ENCODE measurements around the gene SKOR2. TPM values are rescaled to one million over a fixed set of nuclear protein-coding genes. Genes with fewer than 3 reads are reported as not detected.

SKOR2 gene
- total and polyA plus RNA-seq, 9 of the 15 experiments (the other 6 are each of a cell fraction or from before 2014, with no cell fraction given): not detected

GRCh38 chr18:47184419-47185050, 66.9 kb downstream of the SKOR2 start (continued):
- TF ChIP-seq, protein P1, sequence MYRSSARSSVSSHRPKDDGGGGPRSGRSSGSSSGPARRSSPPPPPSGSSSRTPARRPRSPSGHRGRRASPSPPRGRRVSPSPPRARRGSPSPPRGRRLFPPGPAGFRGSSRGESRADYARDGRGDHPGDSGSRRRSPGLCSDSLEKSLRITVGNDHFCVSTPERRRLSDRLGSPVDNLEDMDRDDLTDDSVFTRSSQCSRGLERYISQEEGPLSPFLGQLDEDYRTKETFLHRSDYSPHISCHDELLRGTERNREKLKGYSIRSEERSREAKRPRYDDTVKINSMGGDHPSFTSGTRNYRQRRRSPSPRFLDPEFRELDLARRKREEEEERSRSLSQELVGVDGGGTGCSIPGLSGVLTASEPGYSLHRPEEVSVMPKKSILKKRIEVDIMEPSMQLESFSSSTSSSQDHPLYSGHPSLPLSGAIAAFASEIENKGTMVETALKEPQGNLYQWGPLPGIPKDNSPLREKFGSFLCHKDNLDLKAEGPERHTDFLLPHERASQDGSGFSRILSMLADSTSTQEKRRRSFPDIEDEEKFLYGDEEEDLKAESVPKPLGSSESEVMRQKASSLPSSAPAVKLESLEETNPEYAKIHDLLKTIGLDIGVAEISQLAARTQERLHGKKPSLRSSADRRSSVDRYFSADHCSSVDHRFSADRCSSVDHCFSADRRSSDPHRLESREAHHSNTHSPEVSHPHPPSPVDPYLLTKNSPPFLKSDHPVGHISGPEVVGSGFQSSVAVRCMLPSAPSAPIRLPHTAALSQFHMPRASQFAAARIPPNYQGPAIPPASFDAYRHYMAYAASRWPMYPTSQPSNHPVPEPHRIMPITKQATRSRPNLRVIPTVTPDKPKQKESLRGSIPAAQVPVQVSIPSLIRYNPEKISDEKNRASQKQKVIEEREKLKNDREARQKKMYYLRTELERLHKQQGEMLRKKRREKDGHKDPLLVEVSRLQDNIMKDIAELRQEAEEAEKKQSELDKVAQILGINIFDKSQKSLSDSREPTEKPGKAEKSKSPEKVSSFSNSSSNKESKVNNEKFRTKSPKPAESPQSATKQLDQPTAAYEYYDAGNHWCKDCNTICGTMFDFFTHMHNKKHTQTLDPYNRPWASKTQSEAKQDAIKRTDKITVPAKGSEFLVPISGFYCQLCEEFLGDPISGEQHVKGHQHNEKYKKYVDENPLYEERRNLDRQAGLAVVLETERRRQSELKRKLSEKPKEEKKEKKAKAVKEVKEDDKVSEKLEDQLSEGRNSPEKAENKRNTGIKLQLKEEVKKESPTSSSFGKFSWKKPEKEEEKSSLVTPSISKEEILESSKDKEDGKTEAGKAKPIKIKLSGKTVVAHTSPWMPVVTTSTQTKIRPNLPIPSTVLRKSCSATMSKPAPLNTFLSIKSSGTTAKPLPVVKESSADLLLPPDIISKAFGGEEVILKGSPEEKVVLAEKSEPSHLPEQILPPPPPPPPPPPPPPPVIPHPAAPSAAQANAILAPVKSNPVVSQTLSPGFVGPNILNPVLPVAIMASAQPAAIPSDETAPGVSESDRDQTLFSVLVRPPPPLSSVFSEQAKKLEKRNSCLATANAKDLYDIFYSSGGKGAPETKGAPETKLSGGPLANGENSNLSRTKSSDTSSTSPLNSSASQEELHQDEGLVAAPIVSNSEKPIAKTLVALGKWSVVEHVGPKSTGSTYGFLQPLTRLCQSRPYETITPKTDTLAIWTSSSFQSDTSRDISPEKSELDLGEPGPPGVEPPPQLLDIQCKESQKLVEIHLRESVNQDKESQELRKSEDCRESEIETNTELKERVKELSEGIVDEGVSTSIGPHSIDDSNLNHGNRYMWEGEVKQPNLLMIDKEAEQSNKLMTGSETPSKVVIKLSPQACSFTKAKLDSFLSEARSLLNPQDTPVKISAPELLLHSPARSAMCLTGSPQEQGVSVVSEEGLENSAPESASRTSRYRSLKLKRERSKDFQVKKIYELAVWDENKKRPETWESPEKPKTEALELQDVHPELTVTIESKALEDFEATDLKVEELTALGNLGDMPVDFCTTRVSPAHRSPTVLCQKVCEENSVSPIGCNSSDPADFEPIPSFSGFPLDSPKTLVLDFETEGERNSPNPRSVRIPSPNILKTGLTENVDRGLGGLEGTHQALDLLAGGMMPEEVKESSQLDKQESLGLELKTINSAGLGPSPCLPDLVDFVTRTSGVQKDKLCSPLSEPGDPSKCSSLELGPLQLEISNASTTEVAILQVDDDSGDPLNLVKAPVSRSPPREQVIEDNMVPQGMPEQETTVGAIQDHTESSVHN (IDR thresholded peaks at IDR 0.05; ENCODE audit: borderline replicate concordance in 1 of 2, low read depth in 1 of 2): peak in 1 of 2 experiments; percentile 83; a peak in 2 of 4 replicates
- TF ChIP-seq EWSR1 (IDR thresholded peaks at IDR 0.05; ENCODE audit: borderline replicate concordance, low read depth, partially characterized antibody): no peak
- TF ChIP-seq ZNF174 (CRISPR knock-in tag; IDR thresholded peaks at IDR 0.05): no peak
- TF ChIP-seq ZNF696 (CRISPR knock-in tag; conservative IDR thresholded peaks at IDR 0.05): no peak
- peak; percentile 63 for TF ChIP-seq USF1 (CRISPR knock-in tag; IDR thresholded peaks at IDR 0.05)
- TF ChIP-seq ZNF143 (CRISPR knock-in tag; IDR thresholded peaks at IDR 0.05): no peak
- no peak for TF ChIP-seq RBM22 (IDR thresholded peaks at IDR 0.05; ENCODE audit: low read depth, low read length, poor library complexity, severe bottlenecking)
- TF ChIP-seq SAP30 (IDR thresholded peaks at IDR 0.05; ENCODE audit: borderline replicate concordance, insufficient read depth, low read depth, low read length, poor library complexity, severe bottlenecking): no peak
- TF ChIP-seq ZNF217 (CRISPR knock-in tag; IDR thresholded peaks at IDR 0.05): no peak
- TF ChIP-seq GTF3C2 (IDR thresholded peaks at IDR 0.05; ENCODE audit: borderline replicate concordance, extremely low read depth, insufficient read length): no peak
- no peak for TF ChIP-seq ZNF699 (CRISPR knock-in tag; IDR thresholded peaks at IDR 0.05; ENCODE audit: insufficient replicate concordance)
- TF ChIP-seq, protein P2, sequence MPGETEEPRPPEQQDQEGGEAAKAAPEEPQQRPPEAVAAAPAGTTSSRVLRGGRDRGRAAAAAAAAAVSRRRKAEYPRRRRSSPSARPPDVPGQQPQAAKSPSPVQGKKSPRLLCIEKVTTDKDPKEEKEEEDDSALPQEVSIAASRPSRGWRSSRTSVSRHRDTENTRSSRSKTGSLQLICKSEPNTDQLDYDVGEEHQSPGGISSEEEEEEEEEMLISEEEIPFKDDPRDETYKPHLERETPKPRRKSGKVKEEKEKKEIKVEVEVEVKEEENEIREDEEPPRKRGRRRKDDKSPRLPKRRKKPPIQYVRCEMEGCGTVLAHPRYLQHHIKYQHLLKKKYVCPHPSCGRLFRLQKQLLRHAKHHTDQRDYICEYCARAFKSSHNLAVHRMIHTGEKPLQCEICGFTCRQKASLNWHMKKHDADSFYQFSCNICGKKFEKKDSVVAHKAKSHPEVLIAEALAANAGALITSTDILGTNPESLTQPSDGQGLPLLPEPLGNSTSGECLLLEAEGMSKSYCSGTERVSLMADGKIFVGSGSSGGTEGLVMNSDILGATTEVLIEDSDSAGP (CRISPR knock-in tag; IDR thresholded peaks at IDR 0.05): no peak
